NCI-H146 treated with DMSO at 0.1 percent for 48 hours (cell line): Measurements from ENCODE around the gene RPL13.

Experiments used
- DNase-seq: peaks from one replicate; lab custom pipeline; 2025; ENCODE audit not compliant: unreplicated experiment; lab: John Stamatoyannopoulos, UW

The RPL13 gene

GRCh38 chr16:89545044-89545830 lies 15.2 kb upstream of the RPL13 start:
- no peak for DNase-seq

DNA sequence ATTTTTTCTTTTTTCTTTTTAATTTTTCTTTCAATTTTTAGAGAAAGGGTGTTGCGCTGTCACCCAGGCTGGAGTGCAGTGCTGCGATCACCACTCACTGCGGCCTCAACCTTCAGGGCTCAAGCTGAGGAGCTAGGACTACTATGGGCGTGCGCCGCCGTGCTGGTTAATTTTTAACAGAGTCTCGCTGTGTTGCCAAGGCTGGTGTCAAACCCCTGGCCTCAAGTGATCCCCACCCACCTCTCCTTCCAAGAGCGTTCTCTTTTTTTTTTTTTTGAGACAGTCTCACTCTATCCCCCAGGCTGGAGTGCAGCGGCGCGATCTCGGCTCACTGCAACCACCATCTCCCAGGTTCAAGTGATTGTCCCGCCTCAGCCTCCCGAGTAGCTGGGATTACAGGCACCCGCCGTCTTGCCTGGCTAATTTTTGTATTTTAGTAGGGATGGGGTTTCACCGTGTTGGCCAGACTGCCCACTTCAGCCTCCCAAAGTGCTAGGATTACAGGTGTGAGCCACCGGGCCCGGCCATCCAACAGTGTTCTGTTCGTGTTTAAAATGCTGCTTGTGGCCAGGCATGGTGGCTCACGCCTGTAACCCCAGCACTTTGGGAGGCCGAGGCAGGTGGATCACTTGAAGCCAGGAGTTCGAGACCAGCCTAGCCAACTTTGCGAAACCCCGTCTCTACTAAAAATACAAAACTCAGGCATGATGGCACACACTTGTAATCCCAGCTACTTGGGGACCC lies 14.5 kb upstream of the RPL13 start:
- no peak for DNase-seq

- DNase-seq = no peak
Observed at GRCh38 chr16:89546781-89547180, 13.7 kb upstream of the RPL13 start.

DNA sequence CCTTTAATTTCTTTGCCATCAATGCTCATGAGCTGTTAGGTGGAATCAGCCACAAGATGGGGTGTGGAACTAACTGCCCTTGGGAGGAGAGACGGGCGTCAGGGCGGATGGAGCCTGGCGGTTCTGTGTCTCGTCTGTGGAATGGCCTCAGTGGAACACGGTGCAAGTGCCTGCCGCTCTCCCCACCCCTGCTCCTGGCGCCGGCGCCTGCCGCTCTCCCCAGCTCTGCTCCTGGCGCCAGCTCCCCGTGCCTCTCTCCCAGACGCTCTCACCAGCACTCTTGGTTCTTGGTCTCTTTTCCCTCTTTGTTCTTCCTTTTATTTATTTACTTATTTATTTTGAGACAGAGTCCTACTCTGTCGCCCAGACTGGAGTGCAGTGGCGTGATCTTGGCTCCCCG lies 13.2 kb upstream of the RPL13 start:
- DNase-seq = no peak

- no peak for DNase-seq
Observed at GRCh38 chr16:89547860-89548259, 12.6 kb upstream of the RPL13 start.

- DNase-seq = no peak
Observed at GRCh38 chr16:89548344-89549006, 12.0 kb upstream of the RPL13 start.

GRCh38 chr16:89549007-89549700 lies 11.3 kb upstream of the RPL13 start:
- DNase-seq = no peak

DNA sequence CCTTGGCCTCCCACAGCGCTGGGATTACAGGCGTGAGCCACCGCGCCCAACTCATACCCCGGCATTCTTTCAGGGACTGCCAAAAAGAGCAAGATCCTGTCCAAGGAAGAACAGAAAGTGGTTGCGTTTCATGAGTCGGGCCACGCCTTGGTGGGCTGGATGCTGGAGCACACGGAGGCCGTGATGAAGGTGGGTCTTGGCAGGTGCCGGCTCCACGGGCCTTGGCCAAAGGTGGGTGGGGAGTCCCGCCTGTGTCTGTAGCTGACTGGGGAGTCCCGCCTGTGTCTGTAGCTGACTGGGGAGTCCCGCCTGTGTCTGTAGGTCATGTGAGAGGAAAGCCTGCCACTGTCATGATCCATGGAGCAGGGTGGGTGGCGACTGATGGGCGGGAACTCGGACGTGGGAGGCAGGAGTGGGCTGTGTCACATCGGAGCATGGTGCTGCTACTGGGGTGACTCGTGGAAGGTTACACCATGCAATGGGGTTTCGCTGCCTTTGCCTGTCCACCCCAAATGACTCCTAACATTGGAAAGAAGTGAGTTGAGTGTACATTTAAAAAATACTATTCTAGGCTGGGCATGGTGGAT lies 10.0 kb upstream of the RPL13 start:
- no peak for DNase-seq

GRCh38 chr16:89552329-89552728 lies 8.2 kb upstream of the RPL13 start:
- DNase-seq = no peak

- DNase-seq = no peak
Observed at GRCh38 chr16:89552913-89553312, 7.6 kb upstream of the RPL13 start.

DNA sequence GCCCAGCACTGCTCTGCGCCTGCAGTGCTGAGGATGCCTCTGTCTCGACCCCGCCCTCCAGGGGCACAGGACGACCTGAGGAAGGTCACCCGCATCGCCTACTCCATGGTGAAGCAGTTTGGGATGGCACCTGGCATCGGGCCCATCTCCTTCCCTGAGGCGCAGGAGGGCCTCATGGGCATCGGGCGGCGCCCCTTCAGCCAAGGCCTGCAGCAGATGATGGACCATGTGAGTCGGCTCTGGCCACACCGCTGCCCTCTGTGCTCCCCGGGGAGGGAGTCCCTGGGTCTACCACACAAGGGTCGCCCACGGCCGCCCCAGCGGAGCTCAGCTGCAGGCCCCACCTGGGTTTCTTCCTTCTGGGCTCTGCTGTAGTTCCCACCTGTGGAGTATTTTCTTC lies 6.7 kb upstream of the RPL13 start:
- DNase-seq = no peak

DNA sequence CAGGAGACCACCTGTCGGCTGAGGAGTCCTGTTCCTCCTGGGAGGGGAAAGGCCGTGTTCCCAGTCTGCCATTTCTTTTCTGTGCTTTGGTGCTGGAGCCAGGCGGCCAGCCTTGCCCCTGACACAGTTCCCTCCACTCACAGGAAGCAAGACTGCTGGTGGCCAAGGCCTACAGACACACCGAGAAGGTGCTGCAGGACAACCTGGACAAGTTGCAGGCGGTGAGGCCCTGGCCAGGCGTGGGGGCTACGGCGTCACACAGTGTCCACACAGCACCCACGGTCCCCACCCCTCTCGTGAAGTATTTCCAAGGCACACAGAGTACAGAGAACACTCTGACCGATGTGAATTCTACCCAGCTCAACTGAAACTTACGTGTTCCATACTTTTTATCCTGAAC lies 6.1 kb upstream of the RPL13 start:
- DNase-seq = no peak

- no peak for DNase-seq
Observed at GRCh38 chr16:89555265-89555664, 5.2 kb upstream of the RPL13 start.

- DNase-seq = no peak
Observed at GRCh38 chr16:89555780-89556179, 4.7 kb upstream of the RPL13 start.

DNA sequence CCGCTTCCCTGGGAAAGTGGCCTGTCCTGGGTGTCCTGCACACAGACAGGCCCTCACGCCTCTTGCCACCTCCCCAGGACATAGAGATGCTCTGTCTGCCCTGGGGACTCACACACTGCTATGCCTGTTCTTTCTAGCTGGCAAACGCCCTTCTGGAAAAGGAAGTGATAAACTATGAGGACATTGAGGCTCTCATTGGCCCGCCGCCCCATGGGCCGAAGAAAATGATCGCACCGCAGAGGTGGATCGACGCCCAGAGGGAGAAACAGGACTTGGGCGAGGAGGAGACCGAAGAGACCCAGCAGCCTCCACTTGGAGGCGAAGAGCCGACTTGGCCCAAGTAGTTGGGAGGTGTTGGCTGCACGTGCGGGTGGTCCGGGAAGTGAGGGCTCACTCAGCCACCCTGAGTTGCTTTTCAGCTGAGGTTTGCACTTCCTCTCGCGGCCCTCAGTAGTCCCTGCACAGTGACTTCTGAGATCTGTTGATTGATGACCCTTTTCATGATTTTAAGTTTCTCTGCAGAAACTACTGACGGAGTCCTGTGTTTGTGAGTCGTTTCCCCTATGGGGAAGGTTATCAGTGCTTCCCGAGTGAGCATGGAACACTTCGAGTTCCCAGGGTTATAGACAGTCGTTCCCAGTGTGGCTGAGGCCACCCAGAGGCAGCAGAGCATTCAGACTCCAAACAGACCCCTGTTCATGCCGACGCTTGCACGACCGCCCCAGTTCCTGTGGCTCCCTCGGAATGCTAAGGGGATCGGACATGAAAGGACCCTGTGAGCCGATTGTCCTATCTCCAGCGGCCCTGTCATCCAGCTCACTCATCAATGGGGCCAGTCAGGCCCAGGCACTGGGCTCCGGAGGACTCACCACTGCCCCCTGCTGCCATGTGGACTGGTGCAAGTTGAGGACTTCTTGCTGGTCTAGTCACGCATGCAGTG lies 3.5 kb upstream of the RPL13 start:
- no peak for DNase-seq

GRCh38 chr16:89557690-89558490 lies 2.6 kb upstream of the RPL13 start:
- no peak for DNase-seq

GRCh38 chr16:89561142-89561883 lies 831 bp downstream of the RPL13 start:
- no peak for DNase-seq

GRCh38 chr16:89561884-89562599 lies 1.6 kb downstream of the RPL13 start:
- no peak for DNase-seq
